GM18505 (cell line): Measurements from ENCODE around the gene UBA7.
A peak's percentile ranks its signal among the peaks of the same experiment; 100 is the strongest.

Experiments used
- ATAC-seq: cut with Tn5 transposase; IDR thresholded peaks from one replicate; pipeline ENCODE4 v1.9.1; 2021; ENCODE audit not compliant: unreplicated experiment
- POLR2A ChIP-seq: IDR thresholded peaks from 4 replicates; pipeline ENCODE4 v1.6.1; 2011; ENCODE audit warnings: borderline replicate concordance; ENCODE audit not compliant: insufficient read depth, insufficient read length; ENCODE audit errors: extremely low read depth

The UBA7 gene

GRCh38 chr3:49799761-49800160, 14.0 kb downstream of the UBA7 start, which contains the start of gene CDHR4:
CDHR4 (minus strand) TSS chr3:49799873; CDS start chr3:49799812, 61 bp downstream.
- ATAC-seq = no peak
- no peak for TF ChIP-seq POLR2A

GRCh38 chr3:49799105-49799504, 14.6 kb downstream of the UBA7 start:
- no peak for TF ChIP-seq POLR2A
- ATAC-seq = no peak

- TF ChIP-seq POLR2A = no peak
- ATAC-seq = no peak
Observed at GRCh38 chr3:49794926-49795905, 18.5 kb downstream of the UBA7 start.

- TF ChIP-seq POLR2A = no peak
- no peak for ATAC-seq
Observed at GRCh38 chr3:49794431-49794830, 19.3 kb downstream of the UBA7 start.

- no peak for ATAC-seq
- no peak for TF ChIP-seq POLR2A
Observed at GRCh38 chr3:49793486-49794085, 20.2 kb downstream of the UBA7 start.

- no peak for ATAC-seq
- no peak for TF ChIP-seq POLR2A
Observed at GRCh38 chr3:49792371-49793150, 21.2 kb downstream of the UBA7 start.

GRCh38 chr3:49791571-49791970, 22.2 kb downstream of the UBA7 start:
- ATAC-seq = no peak
- TF ChIP-seq POLR2A = no peak

- no peak for ATAC-seq
- TF ChIP-seq POLR2A = no peak
Observed at GRCh38 chr3:49790626-49791411, 22.9 kb downstream of the UBA7 start.

- no peak for ATAC-seq
- no peak for TF ChIP-seq POLR2A
Observed at GRCh38 chr3:49788056-49788455, 25.7 kb downstream of the UBA7 start.

- TF ChIP-seq POLR2A = no peak
- no peak for ATAC-seq
Observed at GRCh38 chr3:49787536-49787935, 26.2 kb downstream of the UBA7 start.

GRCh38 chr3:49787182-49787464, 26.6 kb downstream of the UBA7 start:
- TF ChIP-seq POLR2A = no peak
- no peak for ATAC-seq

- peak; percentile 93 for ATAC-seq
- TF ChIP-seq POLR2A = peak; percentile 95
Observed at GRCh38 chr3:49786357-49787181, 27.2 kb downstream of the UBA7 start, which contains the start of gene IP6K1. IP6K1 (minus strand) TSS chr3:49786542; CDS start chr3:49748040, 38,502 bp downstream.
